ENCODE results near the gene ACTL10. TPM values are rescaled to one million over a fixed set of nuclear protein-coding genes. Genes with fewer than 3 reads are reported as not detected.

The ACTL10 gene
- total RNA-seq, 4 donors from 2014 or later: 1.5 to 14.1 (median 3.0) TPM; not detected in 1

DNA sequence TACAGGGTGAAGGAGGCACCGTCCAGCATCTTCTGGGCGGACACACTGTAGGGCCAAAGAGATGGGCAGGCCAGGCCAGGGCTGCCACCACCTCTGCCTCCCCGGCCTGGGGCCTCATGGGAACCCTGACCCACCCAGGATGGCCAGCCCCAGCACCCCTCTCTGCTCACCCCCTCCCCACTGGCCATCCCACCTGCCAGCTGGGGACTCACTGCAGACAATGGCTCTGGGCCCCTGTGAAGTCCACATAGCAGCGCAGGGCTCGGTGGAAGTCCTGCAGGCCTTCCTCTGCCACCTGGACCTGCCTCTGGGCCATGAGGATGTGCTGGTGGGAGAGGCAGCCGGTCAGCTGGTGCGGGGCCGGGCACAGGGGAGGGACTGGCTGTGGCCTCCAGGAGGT lies 8.2 kb upstream of the ACTL10 start:
- WGBS, 2 donors (ENCODE audit: low coverage in 1 of 2): 88% methylated on average over 6 of the region's 8 CpGs; no CpG with 5 or more reads in 1 of the 2 donors
- no peak overlapping the region for H3K27ac ChIP-seq
- H3K27me3 ChIP-seq: no peaks in the 10 kb centered on the region
- H3K4me3 ChIP-seq: no peak overlapping the region
- no peak for DNase-seq
- peaks cover 0 to 4% (median 1%) of the 10 kb centered on the region in 4 donors for H3K36me3 ChIP-seq
- TF ChIP-seq POLR2A (IDR thresholded peaks at IDR 0.05): no peak
- TF ChIP-seq EP300 (IDR thresholded peaks at IDR 0.05; ENCODE audit: low read depth): no peak
- TF ChIP-seq, protein P1, sequence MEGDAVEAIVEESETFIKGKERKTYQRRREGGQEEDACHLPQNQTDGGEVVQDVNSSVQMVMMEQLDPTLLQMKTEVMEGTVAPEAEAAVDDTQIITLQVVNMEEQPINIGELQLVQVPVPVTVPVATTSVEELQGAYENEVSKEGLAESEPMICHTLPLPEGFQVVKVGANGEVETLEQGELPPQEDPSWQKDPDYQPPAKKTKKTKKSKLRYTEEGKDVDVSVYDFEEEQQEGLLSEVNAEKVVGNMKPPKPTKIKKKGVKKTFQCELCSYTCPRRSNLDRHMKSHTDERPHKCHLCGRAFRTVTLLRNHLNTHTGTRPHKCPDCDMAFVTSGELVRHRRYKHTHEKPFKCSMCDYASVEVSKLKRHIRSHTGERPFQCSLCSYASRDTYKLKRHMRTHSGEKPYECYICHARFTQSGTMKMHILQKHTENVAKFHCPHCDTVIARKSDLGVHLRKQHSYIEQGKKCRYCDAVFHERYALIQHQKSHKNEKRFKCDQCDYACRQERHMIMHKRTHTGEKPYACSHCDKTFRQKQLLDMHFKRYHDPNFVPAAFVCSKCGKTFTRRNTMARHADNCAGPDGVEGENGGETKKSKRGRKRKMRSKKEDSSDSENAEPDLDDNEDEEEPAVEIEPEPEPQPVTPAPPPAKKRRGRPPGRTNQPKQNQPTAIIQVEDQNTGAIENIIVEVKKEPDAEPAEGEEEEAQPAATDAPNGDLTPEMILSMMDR (IDR thresholded peaks at IDR 0.05): no peak
- TF ChIP-seq POLR2AphosphoS5 (IDR thresholded peaks at IDR 0.05): no peak
- H3K9me3 ChIP-seq: no peaks in the 10 kb centered on the region
- intact Hi-C loops (cut with DNase I; ENCODE audit: low total_unique reads): no loop called here
- H3K4me1 ChIP-seq: peaks cover 14 to 23% (median 19%) of the 10 kb centered on the region in 4 donors
- in situ Hi-C loops (cut with MboI; ENCODE audit: low pct_ligation_motif_present in 1 of 4, low pct_unique_long_range_greater_than_20kb in 1 of 4, low sequenced_read_pairs in 3 of 4): loop anchor here in 2 of 4 donors (10.0 kb wide), 2 partner anchors 194 to 204 kb away; no protein-coding TSS in a partner anchor

DNA sequence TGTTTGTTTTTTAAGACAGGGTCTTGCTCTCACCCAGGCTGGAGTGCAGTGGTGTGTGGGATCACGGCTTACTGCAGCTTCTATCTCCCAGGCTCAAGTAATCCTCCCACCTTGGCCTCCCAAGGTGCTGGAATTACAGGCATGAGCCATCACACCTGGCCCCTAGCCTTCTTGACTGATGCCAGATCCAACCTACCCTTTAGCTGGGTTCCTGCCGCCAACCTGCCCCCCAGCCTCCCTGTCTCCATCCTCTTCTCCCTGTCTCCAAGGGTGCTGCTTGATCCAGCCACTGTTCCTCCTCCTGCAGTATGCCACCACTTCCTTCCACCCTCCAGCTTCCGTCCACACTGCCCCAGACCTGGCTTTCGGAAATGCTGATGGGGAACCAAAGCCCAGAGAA lies 7.8 kb upstream of the ACTL10 start:
- H3K4me1 ChIP-seq: peaks cover 10 to 20% (median 16%) of the 10 kb centered on the region in 4 donors
- no peaks in the 10 kb centered on the region for H3K27me3 ChIP-seq
- H3K4me3 ChIP-seq: no peak overlapping the region
- in situ Hi-C loops (cut with MboI; ENCODE audit: low pct_ligation_motif_present in 1 of 4, low pct_unique_long_range_greater_than_20kb in 1 of 4, low sequenced_read_pairs in 3 of 4) (loop anchor here in 2 of 4 donors (10.0 kb wide), 2 partner anchors 194 to 204 kb away; no protein-coding TSS in a partner anchor), intact Hi-C loops (cut with DNase I; ENCODE audit: low total_unique reads) (no loop called here)
- H3K9me3 ChIP-seq: no peaks in the 10 kb centered on the region
- no peak for TF ChIP-seq EP300 (IDR thresholded peaks at IDR 0.05; ENCODE audit: low read depth)
- no peak for TF ChIP-seq POLR2A (IDR thresholded peaks at IDR 0.05)
- TF ChIP-seq, protein P1 (IDR thresholded peaks at IDR 0.05): no peak
- TF ChIP-seq POLR2AphosphoS5 (IDR thresholded peaks at IDR 0.05): no peak
- no peak overlapping the region for H3K27ac ChIP-seq
- H3K36me3 ChIP-seq: peaks cover 0 to 4% (median 1%) of the 10 kb centered on the region in 4 donors
- WGBS, 2 donors (ENCODE audit: low coverage in 1 of 2): 91% methylated on average over 4 of the region's 4 CpGs; no CpG with 5 or more reads in 1 of the 2 donors
- no peak for DNase-seq

DNA sequence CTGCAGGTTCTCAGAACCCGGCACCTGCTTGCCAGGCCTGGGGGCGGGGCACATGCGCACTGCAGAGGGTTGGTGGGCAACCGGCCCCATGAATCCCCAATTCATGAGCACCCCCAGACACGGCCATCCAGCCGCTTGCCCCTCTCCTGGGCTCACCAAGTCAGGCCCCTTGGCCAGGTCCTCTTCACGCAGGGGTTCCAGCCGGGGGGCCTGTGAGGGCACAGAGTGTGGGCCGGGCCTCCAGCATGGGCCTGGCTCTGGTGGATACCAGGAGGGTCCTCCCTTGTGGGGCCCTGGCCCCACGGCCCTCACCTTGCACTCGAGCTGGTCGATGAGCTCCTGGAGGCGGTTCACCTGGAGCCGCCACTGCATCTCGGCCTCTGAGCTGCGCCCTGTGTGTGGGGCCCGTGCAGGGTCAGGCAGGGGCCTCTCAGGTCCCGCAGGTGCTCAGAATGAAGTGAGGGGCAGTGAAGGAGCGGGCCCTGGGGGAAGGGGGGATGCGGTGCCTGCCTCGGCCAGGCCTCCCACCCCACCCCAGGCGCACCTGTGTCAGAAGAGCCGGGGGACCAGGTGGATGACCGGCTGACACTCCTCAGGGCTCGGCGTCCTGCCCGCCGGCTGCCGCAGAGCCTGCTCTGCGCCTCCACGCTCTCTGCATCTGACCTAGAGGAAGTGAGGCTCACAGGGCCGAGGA lies 7.3 kb upstream of the ACTL10 start:
- no peak overlapping the region for H3K27ac ChIP-seq
- TF ChIP-seq EP300 (IDR thresholded peaks at IDR 0.05; ENCODE audit: low read depth): no peak
- no peak for TF ChIP-seq POLR2AphosphoS5 (IDR thresholded peaks at IDR 0.05)
- no peak for TF ChIP-seq POLR2A (IDR thresholded peaks at IDR 0.05)
- TF ChIP-seq, protein P1 (IDR thresholded peaks at IDR 0.05): no peak
- peaks cover 0 to 4% (median 1%) of the 10 kb centered on the region in 4 donors for H3K36me3 ChIP-seq
- 96% methylated on average over 22 of the region's 32 CpGs; no CpG with 5 or more reads in 1 of the 2 donors for WGBS, 2 donors (ENCODE audit: low coverage in 1 of 2)
- in situ Hi-C loops (cut with MboI; ENCODE audit: low pct_ligation_motif_present in 1 of 4, low pct_unique_long_range_greater_than_20kb in 1 of 4, low sequenced_read_pairs in 3 of 4) (loop anchor here in 2 of 4 donors (10.0 kb wide), 2 partner anchors 195 to 205 kb away; no protein-coding TSS in a partner anchor), intact Hi-C loops (cut with DNase I; ENCODE audit: low total_unique reads) (no loop called here)
- H3K9me3 ChIP-seq: no peaks in the 10 kb centered on the region
- no peak for DNase-seq
- no peak overlapping the region for H3K4me3 ChIP-seq
- H3K27me3 ChIP-seq: no peaks in the 10 kb centered on the region
- H3K4me1 ChIP-seq: peaks cover 8 to 20% (median 17%) of the 10 kb centered on the region in 4 donors

DNA sequence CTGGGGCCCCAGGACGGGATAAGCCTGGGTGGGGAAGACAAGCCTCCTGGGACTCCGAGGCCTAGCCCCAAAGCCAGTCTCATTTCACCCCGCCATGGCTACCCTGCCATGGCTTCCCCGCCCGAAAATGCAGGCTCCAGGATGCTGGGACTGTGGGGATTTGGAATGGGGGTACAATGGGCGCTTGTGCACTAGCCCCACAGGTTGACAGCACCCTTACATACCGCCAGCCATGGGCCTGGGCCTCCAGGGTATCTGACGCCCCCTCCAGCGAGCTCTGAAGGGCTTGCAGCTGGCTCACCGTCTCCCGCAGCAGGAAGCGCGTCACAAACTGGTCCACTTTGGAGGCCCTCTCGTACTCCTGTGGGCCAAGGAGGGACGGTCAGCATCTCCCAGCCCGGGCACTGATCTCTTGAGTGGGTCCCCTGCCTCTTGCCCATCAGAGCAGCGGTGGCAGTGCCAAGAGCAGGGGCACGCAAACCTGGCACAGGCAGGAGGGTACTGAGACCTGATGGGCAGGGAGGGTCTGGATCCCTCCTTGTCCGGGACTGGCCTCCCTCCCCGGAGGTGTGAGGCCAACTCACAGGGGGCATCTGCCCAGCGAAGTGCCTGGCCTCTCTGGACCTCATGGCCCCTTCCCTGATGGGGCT lies 6.6 kb upstream of the ACTL10 start:
- Histone ChIP-seq H3K36me3 (peaks cover 0 to 4% (median 1%) of the 10 kb centered on the region in 4 donors), H3K27me3 (no peaks in the 10 kb centered on the region), H3K27ac (no peak overlapping the region), H3K4me3 (no peak overlapping the region), H3K9me3 (no peaks in the 10 kb centered on the region), H3K4me1 (peaks cover 5 to 17% (median 13%) of the 10 kb centered on the region in 4 donors)
- intact Hi-C loops (cut with DNase I; ENCODE audit: low total_unique reads) (no loop called here), in situ Hi-C loops (cut with MboI; ENCODE audit: low pct_ligation_motif_present in 1 of 4, low pct_unique_long_range_greater_than_20kb in 1 of 4, low sequenced_read_pairs in 3 of 4) (no loop called here)
- no peak for DNase-seq
- TF ChIP-seq EP300 (IDR thresholded peaks at IDR 0.05; ENCODE audit: low read depth) (no peak), POLR2A (IDR thresholded peaks at IDR 0.05) (no peak), POLR2AphosphoS5 (IDR thresholded peaks at IDR 0.05) (no peak)
- TF ChIP-seq, protein P1 (IDR thresholded peaks at IDR 0.05): no peak
- 96% methylated on average over 19 of the region's 21 CpGs; no CpG with 5 or more reads in 1 of the 2 donors for WGBS, 2 donors (ENCODE audit: low coverage in 1 of 2)
